PC-3 (cell line): ENCODE data around the gene USP14. TPM values are rescaled to one million over a fixed set of nuclear protein-coding genes. Genes with fewer than 3 reads are reported as not detected.
A peak's percentile ranks its signal among the peaks of the same experiment; 100 is the strongest.

Experiments used
- ATAC-seq: fragments of 200-7000 bp; cut with Tn5 transposase; 2 replicates; pipeline ENCODE4 v1.9.1; 2020; ENCODE audit warnings: mild to moderate bottlenecking, moderate library complexity
- BruUV-seq: library from RNA; stranded (reverse); fragments of 400-500 nt; replicated peaks from 2 replicates; lab custom pipeline; 2021; lab: Mats Ljungman, UMichigan
- CTCF ChIA-PET: fragments of 300-600 bp; sonication (Branson Sonifier 250); formaldehyde crosslinking; loops from one replicate; lab custom pipeline; 2022; ENCODE audit warnings: antibody characterized with exemption; lab: Charles Lee
- POLR2A ChIA-PET: fragments of 300-600 bp; sonication (Branson Sonifier 250); formaldehyde crosslinking; loops from one replicate; lab custom pipeline; 2022; ENCODE audit warnings: antibody characterized with exemption; ENCODE audit not compliant: unreplicated experiment; lab: Charles Lee
- DNase-seq: peaks from one replicate; pipeline ENCODE4 v3.0.0-alpha.2; 2015
- H2AFZ ChIP-seq: fragments of 300-600 bp; sonication (generic); 2 replicates; pipeline ENCODE4 v1.6.0; 2016; ENCODE audit warnings: antibody characterized with exemption, low read length
- H3F3A ChIP-seq: fragments of 300-600 bp; sonication (generic); one replicate; pipeline ENCODE4 v1.6.0; 2017; ENCODE audit warnings: antibody characterized with exemption, low read length, control low read depth, mild to moderate bottlenecking; ENCODE audit not compliant: unreplicated experiment
- H3K27ac ChIP-seq: fragments of 300-600 bp; sonication (generic); 2 replicates; pipeline ENCODE4 v1.5.1; 2016; ENCODE audit warnings: mild to moderate bottlenecking, low read length
- H3K27me3 ChIP-seq: fragments of 300-600 bp; sonication (generic); 2 replicates; pipeline ENCODE4 v1.6.1; 2016; ENCODE audit warnings: low read length, mixed read lengths
- H3K36me3 ChIP-seq: fragments of 300-600 bp; sonication (generic); 2 replicates; pipeline ENCODE4 v1.6.1; 2016; ENCODE audit warnings: low read depth, mixed run types, low read length, mixed read lengths
- H3K4me1 ChIP-seq: fragments of 300-600 bp; sonication (generic); 2 replicates; pipeline ENCODE4 v1.5.1; 2016; ENCODE audit warnings: low read length; ENCODE audit not compliant: insufficient read depth
- H3K4me2 ChIP-seq: fragments of 300-600 bp; sonication (generic); 2 replicates; pipeline ENCODE4 v1.6.0; 2016; ENCODE audit warnings: low read length
- H3K4me3 ChIP-seq: fragments of 300-600 bp; sonication (generic); 2 replicates; pipeline ENCODE4 v1.5.1; 2016; ENCODE audit warnings: mild to moderate bottlenecking, low read length, mixed read lengths
- H3K79me2 ChIP-seq: fragments of 300-600 bp; sonication (generic); 2 replicates; pipeline ENCODE4 v1.6.1; 2017; ENCODE audit warnings: low read length, mixed read lengths
- H3K9ac ChIP-seq: fragments of 300-600 bp; sonication (generic); 2 replicates; pipeline ENCODE4 v1.6.0; 2016; ENCODE audit warnings: mild to moderate bottlenecking, low read length
- H3K9me2 ChIP-seq: fragments of 300-600 bp; sonication (generic); replicated peaks from 2 replicates; pipeline ENCODE4 v1.6.1; 2016; ENCODE audit warnings: mixed run types, low read length, mixed read lengths
- H3K9me3 ChIP-seq: fragments of 300-600 bp; sonication (generic); 2 replicates; pipeline ENCODE4 v1.6.1; 2016; ENCODE audit warnings: low read length, mixed read lengths
- H4K20me1 ChIP-seq: fragments of 300-600 bp; sonication (generic); 2 replicates; pipeline ENCODE4 v1.6.1; 2016; ENCODE audit warnings: low read length, mixed read lengths
- EZH2 ChIP-seq: fragments of 300-600 bp; sonication (generic); IDR thresholded peaks from one replicate; pipeline ENCODE4 v1.6.1; 2017; ENCODE audit warnings: antibody characterized with exemption, mild to moderate bottlenecking, low read length; ENCODE audit not compliant: unreplicated experiment
- EZH2phosphoT487 ChIP-seq: fragments of 300-600 bp; sonication (generic); IDR thresholded peaks from 2 replicates; pipeline ENCODE4 v1.6.1; 2018; ENCODE audit warnings: mild to moderate bottlenecking, antibody characterized with exemption, low read length, borderline replicate concordance
- intact Hi-C: fragments of 100-400 bp; cut with micrococcal nuclease; formaldehyde crosslinking; loops from 2 replicates; pipeline ENCODE4 v1.9.0; 2023
- total RNA-seq: library from RNA; depleted of rRNA; stranded (reverse); fragments of >200 nt; gene quantifications from 2 replicates; pipeline ENCODE4 v1.2.3, GENCODE V29; 2014
- TF ChIP-seq, protein P1 (sequence below): fragments of 300-600 bp; sonication (generic); conservative IDR thresholded peaks from 2 replicates; pipeline ENCODE4 v1.5.1; 2017; ENCODE audit warnings: antibody characterized with exemption, low read depth, mild to moderate bottlenecking, low read length

USP14 gene
- total RNA-seq, 1 experiment from 2014 or later: 30.7 TPM

DNA sequence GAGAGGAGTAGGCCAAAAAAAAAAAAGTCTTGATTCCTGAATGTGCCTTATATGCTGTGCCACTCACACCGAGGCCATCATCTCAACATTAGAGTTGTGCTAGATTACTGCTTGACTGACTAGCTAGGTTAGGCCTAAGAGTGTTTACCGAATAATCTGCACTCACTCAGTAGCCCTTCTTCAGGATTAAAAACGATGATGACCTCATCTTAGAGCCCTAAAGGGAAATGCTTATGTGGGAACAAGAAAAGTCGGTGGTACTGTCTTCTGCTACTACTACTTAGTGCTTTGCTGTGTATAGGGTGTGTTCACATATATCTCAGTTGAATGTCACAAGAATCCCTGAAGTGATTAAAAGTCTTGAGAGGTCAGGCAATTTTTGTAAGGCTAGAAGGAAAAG, 55.1 kb downstream of the USP14 start:
- peaks cover 4% of the 10 kb centered on the region; the same call in 1 of the 2 replicates for H3K9me3 ChIP-seq

DNA sequence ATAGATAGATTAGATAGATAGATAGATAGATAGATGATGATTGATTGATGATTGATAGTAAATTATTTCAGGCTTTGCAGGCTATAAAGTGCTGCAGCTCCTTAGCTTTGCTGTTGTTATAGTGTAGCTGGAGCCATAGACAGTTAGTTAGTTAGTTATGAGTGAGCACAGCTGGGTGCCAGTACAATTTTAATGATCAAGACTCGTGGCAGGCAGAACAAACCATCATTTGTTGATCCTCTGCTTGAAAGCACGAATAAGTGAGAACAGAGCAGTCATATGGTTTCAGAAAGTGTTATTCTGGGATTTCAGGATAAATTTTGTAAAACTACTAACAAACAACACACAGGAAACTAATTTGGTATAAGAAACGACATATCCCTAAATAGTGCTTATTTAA, 55.6 kb downstream of the USP14 start:
- no peak overlapping the region for H3K27ac ChIP-seq
- CTCF ChIA-PET: no interaction called here
- intact Hi-C loops: no loop called here
- H3K4me3 ChIP-seq: no peak overlapping the region
- H3K36me3 ChIP-seq: peaks cover 93% of the 10 kb centered on the region
- H4K20me1 ChIP-seq: no peaks in the 10 kb centered on the region
- no TSS peak for BruUV-seq
- no peak for ATAC-seq
- no peak for DNase-seq
- no peaks in the 10 kb centered on the region for H3K79me2 ChIP-seq
- H3K9ac ChIP-seq: no peak overlapping the region
- H3F3A ChIP-seq: no peaks in the 10 kb centered on the region
- no peak overlapping the region for H2AFZ ChIP-seq
- H3K27me3 ChIP-seq: no peaks in the 10 kb centered on the region
- no peaks in the 10 kb centered on the region for H3K4me1 ChIP-seq
- peaks cover 6% of the 10 kb centered on the region; the same call in 1 of the 2 replicates for H3K9me3 ChIP-seq
- H3K4me2 ChIP-seq: no peak overlapping the region
- no peaks in the 10 kb centered on the region for H3K9me2 ChIP-seq
- POLR2A ChIA-PET: no interaction called here
- TF ChIP-seq EZH2: no peak

More for the DNA sequence above, 55.1 kb downstream of the USP14 start:
- CTCF ChIA-PET: no interaction called here
- POLR2A ChIA-PET: no interaction called here
- H4K20me1 ChIP-seq: no peaks in the 10 kb centered on the region
- H3K4me1 ChIP-seq: no peaks in the 10 kb centered on the region
- H3K79me2 ChIP-seq: no peaks in the 10 kb centered on the region
- H3K9me2 ChIP-seq: no peaks in the 10 kb centered on the region
- H2AFZ ChIP-seq: no peak overlapping the region
- ATAC-seq (no peak), DNase-seq (no peak)
- BruUV-seq: no TSS peak
- TF ChIP-seq, protein P1, sequence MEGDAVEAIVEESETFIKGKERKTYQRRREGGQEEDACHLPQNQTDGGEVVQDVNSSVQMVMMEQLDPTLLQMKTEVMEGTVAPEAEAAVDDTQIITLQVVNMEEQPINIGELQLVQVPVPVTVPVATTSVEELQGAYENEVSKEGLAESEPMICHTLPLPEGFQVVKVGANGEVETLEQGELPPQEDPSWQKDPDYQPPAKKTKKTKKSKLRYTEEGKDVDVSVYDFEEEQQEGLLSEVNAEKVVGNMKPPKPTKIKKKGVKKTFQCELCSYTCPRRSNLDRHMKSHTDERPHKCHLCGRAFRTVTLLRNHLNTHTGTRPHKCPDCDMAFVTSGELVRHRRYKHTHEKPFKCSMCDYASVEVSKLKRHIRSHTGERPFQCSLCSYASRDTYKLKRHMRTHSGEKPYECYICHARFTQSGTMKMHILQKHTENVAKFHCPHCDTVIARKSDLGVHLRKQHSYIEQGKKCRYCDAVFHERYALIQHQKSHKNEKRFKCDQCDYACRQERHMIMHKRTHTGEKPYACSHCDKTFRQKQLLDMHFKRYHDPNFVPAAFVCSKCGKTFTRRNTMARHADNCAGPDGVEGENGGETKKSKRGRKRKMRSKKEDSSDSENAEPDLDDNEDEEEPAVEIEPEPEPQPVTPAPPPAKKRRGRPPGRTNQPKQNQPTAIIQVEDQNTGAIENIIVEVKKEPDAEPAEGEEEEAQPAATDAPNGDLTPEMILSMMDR: no peak
- TF ChIP-seq EZH2phosphoT487 (no peak), EZH2 (no peak)
- no peaks in the 10 kb centered on the region for H3F3A ChIP-seq
- H3K4me3 ChIP-seq: no peak overlapping the region
- H3K4me2 ChIP-seq: no peak overlapping the region
- no peak overlapping the region for H3K27ac ChIP-seq
- peaks cover 89% of the 10 kb centered on the region for H3K36me3 ChIP-seq
- intact Hi-C loops: no loop called here
- H3K27me3 ChIP-seq: no peaks in the 10 kb centered on the region
- no peak overlapping the region for H3K9ac ChIP-seq

DNA sequence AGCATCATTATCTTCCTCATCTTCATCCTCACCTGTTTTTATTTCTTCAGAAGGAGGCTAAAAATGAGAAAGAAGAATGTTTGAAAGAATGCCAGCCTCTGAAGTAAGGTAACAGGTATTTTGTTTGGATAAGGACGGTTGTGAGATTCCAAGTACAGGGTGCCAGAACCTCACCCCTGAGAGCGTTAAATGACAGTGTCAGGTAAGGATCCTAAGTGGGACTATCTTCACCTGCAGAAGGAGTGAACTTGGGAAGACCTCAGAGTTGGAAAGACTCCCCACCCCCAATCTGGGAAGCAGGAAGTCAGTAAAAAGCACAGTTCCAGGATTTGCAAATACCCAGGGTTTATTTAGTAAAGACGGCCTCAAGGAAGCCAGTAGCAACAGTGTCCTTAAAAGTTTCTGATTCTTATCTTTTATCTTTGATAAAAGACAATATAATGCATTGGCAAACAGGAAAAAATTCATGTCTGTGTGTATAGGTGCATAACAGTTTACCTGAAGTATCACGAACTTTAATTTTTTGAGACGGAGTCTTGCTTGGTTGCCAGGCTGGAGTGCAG, 57.2 kb downstream of the USP14 start:
- no TSS peak for BruUV-seq
- Histone ChIP-seq H3K9me2 (no peaks in the 10 kb centered on the region), H2AFZ (no peak overlapping the region), H3F3A (no peaks in the 10 kb centered on the region), H3K36me3 (peaks cover 84% of the 10 kb centered on the region), H3K27ac (no peak overlapping the region), H3K4me3 (no peak overlapping the region), H3K9ac (no peak overlapping the region), H4K20me1 (no peaks in the 10 kb centered on the region), H3K9me3 (peaks cover 6% of the 10 kb centered on the region; the same call in 1 of the 2 replicates), H3K27me3 (no peaks in the 10 kb centered on the region), H3K79me2 (no peaks in the 10 kb centered on the region), H3K4me2 (no peak overlapping the region), H3K4me1 (no peaks in the 10 kb centered on the region)
- TF ChIP-seq, protein P1: no peak
- TF ChIP-seq EZH2 (no peak), EZH2phosphoT487 (no peak)
- intact Hi-C loops: no loop called here
- ChIA-PET CTCF (no interaction called here), POLR2A (no interaction called here)
- DNase-seq (no peak), ATAC-seq (peak; percentile 24)
